Measurements from ENCODE around the gene TNPO2.
A peak's percentile ranks its signal among the peaks of the same experiment; 100 is the strongest.

Gene TNPO2

GRCh38 chr19:12668346-12668745, 55.4 kb downstream of the TNPO2 start:
- no peaks in the 10 kb centered on the region for H3K27me3 ChIP-seq (ENCODE audit: insufficient read depth, low read depth, severe bottlenecking)
- H3K27ac ChIP-seq, result peak overlapping the region; percentile 98
- DNase-seq, result no peak
- no peak for TF ChIP-seq CTCF (IDR thresholded peaks at IDR 0.05; ENCODE audit: low read depth, low read length)
- H3K9me3 ChIP-seq (ENCODE audit: severe bottlenecking), result no peaks in the 10 kb centered on the region
- peak overlapping the region; percentile 88 for H3K4me3 ChIP-seq (ENCODE audit: low read depth, low read length)
- H3K36me3 ChIP-seq, result peaks cover 55% of the 10 kb centered on the region

- H3K36me3 ChIP-seq, result peaks cover 60% of the 10 kb centered on the region
- no peaks in the 10 kb centered on the region for H3K27me3 ChIP-seq (ENCODE audit: insufficient read depth, low read depth, severe bottlenecking)
- no peaks in the 10 kb centered on the region for H3K9me3 ChIP-seq (ENCODE audit: severe bottlenecking)
- DNase-seq, result no peak
- no peak overlapping the region for H3K4me3 ChIP-seq (ENCODE audit: low read depth, low read length)
- no peak for TF ChIP-seq CTCF (IDR thresholded peaks at IDR 0.05; ENCODE audit: low read depth, low read length)
- H3K27ac ChIP-seq, result no peak overlapping the region
Observed at GRCh38 chr19:12667731-12668302, 55.9 kb downstream of the TNPO2 start.

- H3K4me3 ChIP-seq (ENCODE audit: low read depth, low read length), result peak within 1 kb of the TSS; percentile 65
- DNase-seq, result peak; percentile 77
- peaks cover 59% of the 10 kb centered on the region for H3K36me3 ChIP-seq
- H3K27me3 ChIP-seq (ENCODE audit: insufficient read depth, low read depth, severe bottlenecking), result no peaks in the 10 kb centered on the region
- no peaks in the 10 kb centered on the region for H3K9me3 ChIP-seq (ENCODE audit: severe bottlenecking)
- TF ChIP-seq CTCF (IDR thresholded peaks at IDR 0.05; ENCODE audit: low read depth, low read length), result no peak
- H3K27ac ChIP-seq, result peak within 1 kb of the TSS; percentile 67
Observed at GRCh38 chr19:12666265-12667048, 57.3 kb downstream of the TNPO2 start, which contains the start of the genes MAN2B1 and WDR83. Gene MAN2B1 (minus strand): TSS chr19:12666742. CDS start chr19:12666701, 41 bp downstream. Gene WDR83 (plus strand): TSS chr19:12666807. CDS start chr19:12669791, 2,984 bp downstream.

GRCh38 chr19:12665671-12666264, 58.0 kb downstream of the TNPO2 start:
- no peak for TF ChIP-seq CTCF (IDR thresholded peaks at IDR 0.05; ENCODE audit: low read depth, low read length)
- Histone ChIP-seq H3K9me3 (ENCODE audit: severe bottlenecking) (no peaks in the 10 kb centered on the region), H3K4me3 (ENCODE audit: low read depth, low read length) (peak overlapping the region; percentile 65), H3K27ac (no peak overlapping the region), H3K36me3 (peaks cover 59% of the 10 kb centered on the region), H3K27me3 (ENCODE audit: insufficient read depth, low read depth, severe bottlenecking) (no peaks in the 10 kb centered on the region)
- no peak for DNase-seq

GRCh38 chr19:12665281-12665573, 58.5 kb downstream of the TNPO2 start:
- Histone ChIP-seq H3K27me3 (ENCODE audit: insufficient read depth, low read depth, severe bottlenecking) (no peaks in the 10 kb centered on the region), H3K27ac (no peak overlapping the region), H3K4me3 (ENCODE audit: low read depth, low read length) (no peak overlapping the region), H3K36me3 (peaks cover 56% of the 10 kb centered on the region), H3K9me3 (ENCODE audit: severe bottlenecking) (no peaks in the 10 kb centered on the region)
- TF ChIP-seq CTCF (IDR thresholded peaks at IDR 0.05; ENCODE audit: low read depth, low read length), result no peak
- no peak for DNase-seq
